Effector memory CD4-positive, alpha-beta T cell (primary cell): Measurements from ENCODE around the gene CCND1.

ENCODE experiments used
- DNase-seq, 3 donors: peaks; one replicate each; pipeline ENCODE4 v3.0.0-alpha.2; 2020
- H3K27ac ChIP-seq: 2 replicates; pipeline ENCODE4 v1.7.0; 2013; ENCODE audit warnings: mild to moderate bottlenecking, low read length, moderate library complexity; ENCODE audit not compliant: insufficient read depth, poor library complexity, severe bottlenecking
- H3K27me3 ChIP-seq: replicated peaks from 2 replicates; pipeline ENCODE4 v1.7.0; 2013; ENCODE audit warnings: mild to moderate bottlenecking, low read length; ENCODE audit not compliant: insufficient read depth, control insufficient read depth, poor library complexity, severe bottlenecking
- H3K36me3 ChIP-seq: 2 replicates; pipeline ENCODE4 v1.7.0; 2013; ENCODE audit warnings: mild to moderate bottlenecking, low read length, moderate library complexity; ENCODE audit not compliant: control insufficient read depth, insufficient read depth
- H3K4me1 ChIP-seq: 2 replicates; pipeline ENCODE4 v1.7.0; 2013; ENCODE audit warnings: low read length, mild to moderate bottlenecking; ENCODE audit not compliant: control insufficient read depth, insufficient read depth, poor library complexity, severe bottlenecking
- H3K4me3 ChIP-seq: 2 replicates; pipeline ENCODE4 v1.7.0; 2013; ENCODE audit warnings: low read length, low read depth, mild to moderate bottlenecking; ENCODE audit not compliant: insufficient read depth, poor library complexity, severe bottlenecking
- H3K9me3 ChIP-seq: 2 replicates; pipeline ENCODE4 v1.7.0; 2013; ENCODE audit warnings: mild to moderate bottlenecking, low read length, moderate library complexity; ENCODE audit not compliant: control insufficient read depth

The CCND1 gene

GRCh38 chr11:69653406-69653960, 12.5 kb downstream of the CCND1 start:
- DNase-seq: no peak
- Histone ChIP-seq H3K36me3 (no peaks in the 10 kb centered on the region), H3K27me3 (no peaks in the 10 kb centered on the region), H3K9me3 (no peaks in the 10 kb centered on the region), H3K4me1 (no peaks in the 10 kb centered on the region), H3K27ac (no peak overlapping the region), H3K4me3 (no peak overlapping the region)

- DNase-seq: no peak
- H3K27ac ChIP-seq: no peak overlapping the region
- no peaks in the 10 kb centered on the region for H3K36me3 ChIP-seq
- no peaks in the 10 kb centered on the region for H3K9me3 ChIP-seq
- no peaks in the 10 kb centered on the region for H3K4me1 ChIP-seq
- no peaks in the 10 kb centered on the region for H3K27me3 ChIP-seq
- H3K4me3 ChIP-seq: no peak overlapping the region
Measured at GRCh38 chr11:69654001-69654659, 13.2 kb downstream of the CCND1 start.

- Histone ChIP-seq H3K27me3 (no peaks in the 10 kb centered on the region), H3K4me3 (no peak overlapping the region), H3K4me1 (no peaks in the 10 kb centered on the region), H3K36me3 (no peaks in the 10 kb centered on the region), H3K27ac (no peak overlapping the region), H3K9me3 (no peaks in the 10 kb centered on the region)
- no peak for DNase-seq
Measured at GRCh38 chr11:69654660-69655478, 13.9 kb downstream of the CCND1 start.

GRCh38 chr11:69655479-69656428, 14.8 kb downstream of the CCND1 start:
- no peaks in the 10 kb centered on the region for H3K4me1 ChIP-seq
- no peak overlapping the region for H3K27ac ChIP-seq
- H3K27me3 ChIP-seq: no peaks in the 10 kb centered on the region
- H3K36me3 ChIP-seq: no peaks in the 10 kb centered on the region
- DNase-seq: no peak
- H3K9me3 ChIP-seq: no peaks in the 10 kb centered on the region
- no peak overlapping the region for H3K4me3 ChIP-seq

- H3K27me3 ChIP-seq: no peaks in the 10 kb centered on the region
- DNase-seq: no peak
- no peak overlapping the region for H3K27ac ChIP-seq
- H3K36me3 ChIP-seq: no peaks in the 10 kb centered on the region
- no peak overlapping the region for H3K4me3 ChIP-seq
- H3K9me3 ChIP-seq: no peaks in the 10 kb centered on the region
- no peaks in the 10 kb centered on the region for H3K4me1 ChIP-seq
Measured at GRCh38 chr11:69656536-69657455, 15.8 kb downstream of the CCND1 start.

- H3K4me1 ChIP-seq: no peaks in the 10 kb centered on the region
- no peak overlapping the region for H3K27ac ChIP-seq
- H3K9me3 ChIP-seq: no peaks in the 10 kb centered on the region
- H3K27me3 ChIP-seq: no peaks in the 10 kb centered on the region
- no peak overlapping the region for H3K4me3 ChIP-seq
- no peak for DNase-seq
- H3K36me3 ChIP-seq: no peaks in the 10 kb centered on the region
Measured at GRCh38 chr11:69657456-69657910, 16.5 kb downstream of the CCND1 start.

- Histone ChIP-seq H3K4me1 (no peaks in the 10 kb centered on the region), H3K9me3 (no peaks in the 10 kb centered on the region), H3K36me3 (no peaks in the 10 kb centered on the region), H3K27me3 (no peaks in the 10 kb centered on the region), H3K27ac (no peak overlapping the region), H3K4me3 (no peak overlapping the region)
- DNase-seq: no peak
Measured at GRCh38 chr11:69657911-69658625, 17.1 kb downstream of the CCND1 start.

- Histone ChIP-seq H3K27ac (no peak overlapping the region), H3K27me3 (no peaks in the 10 kb centered on the region), H3K9me3 (no peaks in the 10 kb centered on the region), H3K4me1 (no peaks in the 10 kb centered on the region), H3K36me3 (peaks cover 8% of the 10 kb centered on the region), H3K4me3 (no peak overlapping the region)
- DNase-seq: no peak
Measured at GRCh38 chr11:69658626-69659450, 17.9 kb downstream of the CCND1 start.
